Stimulated activated CD4-positive, alpha-beta T cell treated with anti-CD3 and anti-CD28 coated beads, Interleukin-12 subunit alpha, Interleukin-12 subunit beta, amount 100 ng/mL, for 48 hours (primary cell): ENCODE results near the gene P3H2.
"Not testable (repeated sequence)": the region's sequence is repeated elsewhere in the genome, so short reads cannot be mapped to it uniquely, and the experiment has no call there.

ENCODE experiments used
- DNase-seq, 3 donors: peaks; one replicate each; pipeline ENCODE4 v3.0.0-alpha.2; 2020; ENCODE audit warnings: low read depth in 2 of 3, low spot score in 1 of 3

P3H2 gene

GRCh38 chr3:190088890-190089289, 31.8 kb downstream of the P3H2 start:
- DNase-seq = no peak

- DNase-seq = no peak
These were observed 34.5 kb downstream of the P3H2 start for GRCh38 chr3:190086191-190086590.

- DNase-seq = no peak
These were observed 35.7 kb downstream of the P3H2 start for GRCh38 chr3:190084983-190085382.

GRCh38 chr3:190083635-190084034, 37.1 kb downstream of the P3H2 start:
- DNase-seq = no peak

GRCh38 chr3:190081389-190081788, 39.3 kb downstream of the P3H2 start:
- DNase-seq = no peak

GRCh38 chr3:190079173-190079572, 41.5 kb downstream of the P3H2 start:
- DNase-seq = not testable (repeated sequence)

- DNase-seq = no peak
These were observed 43.2 kb downstream of the P3H2 start for GRCh38 chr3:190077395-190078045.

GRCh38 chr3:190076601-190077394, 43.9 kb downstream of the P3H2 start:
- DNase-seq = no peak

GRCh38 chr3:190076136-190076535, 44.6 kb downstream of the P3H2 start:
- no peak for DNase-seq

- DNase-seq = no peak
These were observed 45.9 kb downstream of the P3H2 start for GRCh38 chr3:190074817-190075216.

- DNase-seq = no peak
These were observed 47.3 kb downstream of the P3H2 start for GRCh38 chr3:190073264-190074008.

- DNase-seq = no peak
These were observed 47.8 kb downstream of the P3H2 start for GRCh38 chr3:190072856-190073255.

- DNase-seq = not testable (repeated sequence)
These were observed 48.8 kb downstream of the P3H2 start for GRCh38 chr3:190071921-190072320.

GRCh38 chr3:190070622-190071347, 49.9 kb downstream of the P3H2 start:
- no peak for DNase-seq

- no peak for DNase-seq
These were observed 55.5 kb downstream of the P3H2 start for GRCh38 chr3:190065204-190065603.

GRCh38 chr3:190064659-190065058, 56.0 kb downstream of the P3H2 start:
- DNase-seq = no peak

- DNase-seq = no peak
These were observed 56.6 kb downstream of the P3H2 start for GRCh38 chr3:190064112-190064511.

- no peak for DNase-seq
These were observed 57.2 kb downstream of the P3H2 start for GRCh38 chr3:190063490-190063889.

- no peak for DNase-seq
These were observed 60.4 kb downstream of the P3H2 start for GRCh38 chr3:190060192-190060775.

GRCh38 chr3:190059242-190059590, 61.5 kb downstream of the P3H2 start:
- no peak for DNase-seq
